ENCODE data around the gene TESMIN. TPM values are rescaled to one million over a fixed set of nuclear protein-coding genes. Genes with fewer than 3 reads are reported as not detected.

TESMIN gene
- total and polyA plus RNA-seq, 12 donors = 0.42 to 6.6 (median 2.6) TPM

DNA sequence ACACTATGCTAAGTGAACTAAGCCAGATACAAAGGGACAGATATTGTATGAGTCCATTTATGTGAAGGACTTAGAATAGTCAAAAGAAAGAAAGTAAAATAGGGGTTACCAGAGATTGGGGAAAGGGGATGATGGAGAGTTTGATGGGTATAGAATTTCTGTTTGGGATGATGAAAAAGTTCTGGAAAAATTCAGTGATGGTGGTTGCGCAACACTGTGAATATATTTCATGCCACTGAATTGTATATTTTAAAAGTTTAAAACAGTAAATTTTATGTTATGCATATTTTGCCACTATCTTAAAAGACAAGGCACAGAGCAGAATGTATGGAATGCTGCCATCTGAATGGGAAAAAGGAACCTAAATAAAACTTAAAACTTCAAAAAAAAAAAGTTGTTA, 29.2 kb downstream of the TESMIN start:
- 97 to 100% (median 98%) methylated on average over 1 of the region's 1 CpG for WGBS, 4 donors
- DNase-seq = no peak
- intact Hi-C loops (cut with DNase I) = no loop called here
- H3K27me3 ChIP-seq = no peaks in the 10 kb centered on the region
- no peaks in the 10 kb centered on the region for H3K9me3 ChIP-seq (replicated peaks in 1 of 3)
- no peaks in the 10 kb centered on the region for H3K4me1 ChIP-seq (replicated peaks in 1 of 2)
- H3K36me3 ChIP-seq (replicated peaks in 1 of 2) = no peaks in the 10 kb centered on the region
- no peak overlapping the region for H3K27ac ChIP-seq
- TF ChIP-seq, protein P1, sequence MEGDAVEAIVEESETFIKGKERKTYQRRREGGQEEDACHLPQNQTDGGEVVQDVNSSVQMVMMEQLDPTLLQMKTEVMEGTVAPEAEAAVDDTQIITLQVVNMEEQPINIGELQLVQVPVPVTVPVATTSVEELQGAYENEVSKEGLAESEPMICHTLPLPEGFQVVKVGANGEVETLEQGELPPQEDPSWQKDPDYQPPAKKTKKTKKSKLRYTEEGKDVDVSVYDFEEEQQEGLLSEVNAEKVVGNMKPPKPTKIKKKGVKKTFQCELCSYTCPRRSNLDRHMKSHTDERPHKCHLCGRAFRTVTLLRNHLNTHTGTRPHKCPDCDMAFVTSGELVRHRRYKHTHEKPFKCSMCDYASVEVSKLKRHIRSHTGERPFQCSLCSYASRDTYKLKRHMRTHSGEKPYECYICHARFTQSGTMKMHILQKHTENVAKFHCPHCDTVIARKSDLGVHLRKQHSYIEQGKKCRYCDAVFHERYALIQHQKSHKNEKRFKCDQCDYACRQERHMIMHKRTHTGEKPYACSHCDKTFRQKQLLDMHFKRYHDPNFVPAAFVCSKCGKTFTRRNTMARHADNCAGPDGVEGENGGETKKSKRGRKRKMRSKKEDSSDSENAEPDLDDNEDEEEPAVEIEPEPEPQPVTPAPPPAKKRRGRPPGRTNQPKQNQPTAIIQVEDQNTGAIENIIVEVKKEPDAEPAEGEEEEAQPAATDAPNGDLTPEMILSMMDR (IDR thresholded peaks at IDR 0.05) = no peak
- TF ChIP-seq POLR2A (IDR thresholded peaks at IDR 0.05) = no peak
- H3K4me3 ChIP-seq = no peak overlapping the region

DNA sequence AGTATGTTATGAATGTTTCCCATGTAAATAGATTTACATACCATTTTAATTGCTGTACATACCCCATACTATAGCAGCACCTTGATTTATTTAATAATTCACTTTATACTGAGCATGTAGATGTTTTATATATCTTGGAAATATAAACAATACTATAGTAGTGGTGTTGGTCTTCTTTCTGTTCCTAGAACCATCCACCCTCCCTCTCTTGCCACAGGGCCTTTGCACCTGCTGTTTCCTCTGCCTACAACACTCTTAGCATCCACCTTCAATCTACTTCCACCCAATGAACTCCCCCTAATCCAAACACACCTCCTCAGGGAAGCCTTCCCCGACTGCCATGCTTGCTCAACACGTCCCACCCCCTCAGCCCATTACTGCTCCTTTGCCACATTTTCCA, 30.2 kb downstream of the TESMIN start:
- Histone ChIP-seq H3K27ac (no peak overlapping the region), H3K27me3 (no peaks in the 10 kb centered on the region), H3K4me3 (no peak overlapping the region), H3K4me1 (replicated peaks in 1 of 2) (no peaks in the 10 kb centered on the region), H3K9me3 (replicated peaks in 1 of 3) (no peaks in the 10 kb centered on the region), H3K36me3 (replicated peaks in 1 of 2) (no peaks in the 10 kb centered on the region)
- intact Hi-C loops (cut with DNase I) = no loop called here
- WGBS, 4 donors = 89 to 92% (median 90%) methylated on average over 2 of the region's 2 CpGs
- DNase-seq = no peak
- TF ChIP-seq, protein P1 (IDR thresholded peaks at IDR 0.05) = no peak
- TF ChIP-seq POLR2A (IDR thresholded peaks at IDR 0.05) = no peak

DNA sequence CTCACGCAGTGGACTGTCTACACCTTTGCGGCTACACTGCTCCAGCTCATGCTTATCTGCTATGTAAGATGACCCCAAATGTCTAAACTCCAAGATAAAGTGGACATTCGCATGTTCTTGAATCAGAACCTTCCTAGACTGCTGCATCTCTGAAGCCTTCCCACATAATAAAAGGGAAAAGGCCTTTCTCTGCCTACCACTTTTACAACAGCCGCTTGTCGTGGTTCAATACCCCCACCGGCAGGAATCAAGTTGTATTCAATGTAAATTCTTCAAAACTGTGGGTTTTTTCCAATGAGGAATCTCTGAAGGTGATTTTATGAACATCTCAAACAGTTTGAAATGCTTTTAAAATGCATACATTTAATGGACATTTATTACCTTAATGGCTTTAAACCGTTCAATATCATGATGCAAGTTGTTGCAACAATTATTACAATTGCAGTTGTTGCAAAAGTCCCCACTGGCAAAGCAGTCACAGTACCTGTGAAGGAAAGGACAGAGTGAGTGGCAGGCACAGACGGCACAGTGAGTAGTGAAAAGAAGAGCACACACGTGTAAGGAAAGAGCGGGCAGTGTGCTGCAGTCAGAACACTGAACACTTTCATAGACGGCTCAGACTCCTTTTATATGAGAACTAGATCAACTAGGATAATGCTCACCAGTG, 35.7 kb downstream of the TESMIN start:
- intact Hi-C loops (cut with DNase I) = no loop called here
- Histone ChIP-seq H3K36me3 (replicated peaks in 1 of 2) (no peaks in the 10 kb centered on the region), H3K27me3 (no peaks in the 10 kb centered on the region), H3K4me3 (no peak overlapping the region), H3K9me3 (replicated peaks in 1 of 3) (no peaks in the 10 kb centered on the region), H3K4me1 (replicated peaks in 1 of 2) (no peaks in the 10 kb centered on the region), H3K27ac (no peak overlapping the region)
- 84 to 90% (median 87%) methylated on average over 11 of the region's 11 CpGs for WGBS, 4 donors
- DNase-seq = no peak
- TF ChIP-seq, protein P1 (IDR thresholded peaks at IDR 0.05) = no peak
- no peak for TF ChIP-seq POLR2A (IDR thresholded peaks at IDR 0.05)

DNA sequence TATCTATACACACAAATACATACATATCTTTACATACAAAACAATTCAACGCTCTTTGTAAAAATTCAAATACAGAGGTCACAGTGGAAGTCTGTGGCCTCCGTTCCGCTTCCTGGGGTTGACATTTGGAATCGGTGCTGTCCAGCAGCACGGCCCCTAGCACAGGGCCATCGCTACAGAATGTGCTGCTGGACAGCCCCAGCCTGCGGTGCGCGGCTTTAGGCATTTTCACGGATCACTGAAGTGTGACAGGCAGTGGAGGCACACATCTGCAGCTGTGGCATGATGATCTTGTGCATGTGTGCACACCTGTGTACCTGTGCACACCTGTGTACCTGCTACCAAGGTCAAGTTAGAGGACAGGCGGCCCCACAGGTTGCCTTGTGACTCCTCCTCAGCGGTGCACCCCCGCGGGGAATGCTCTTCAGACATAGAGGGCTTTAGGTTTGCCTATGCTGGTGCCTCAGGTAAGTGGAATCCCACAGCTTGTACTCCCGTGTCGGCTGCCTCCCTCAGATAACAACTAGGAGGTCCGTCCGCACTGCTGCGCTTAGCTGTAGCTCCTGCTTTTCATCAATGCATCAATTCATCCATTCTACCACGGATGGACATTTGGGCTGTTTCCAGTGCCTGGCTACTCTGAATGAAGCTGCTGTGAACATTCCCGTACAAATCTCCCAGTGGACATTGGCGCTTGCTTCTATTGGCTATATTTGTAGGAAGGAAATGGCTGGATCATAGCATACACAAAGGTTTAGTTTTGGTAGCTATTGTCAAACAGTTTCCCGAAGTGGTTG, 37.1 kb downstream of the TESMIN start:
- no peaks in the 10 kb centered on the region for H3K4me1 ChIP-seq (replicated peaks in 1 of 2)
- H3K9me3 ChIP-seq (replicated peaks in 1 of 3) = no peaks in the 10 kb centered on the region
- DNase-seq = no peak
- no peak overlapping the region for H3K4me3 ChIP-seq
- intact Hi-C loops (cut with DNase I) = no loop called here
- 77 to 82% (median 79%) methylated on average over 21 to 23 of the region's 23 CpGs for WGBS, 4 donors
- no peaks in the 10 kb centered on the region for H3K27me3 ChIP-seq
- TF ChIP-seq, protein P1 (IDR thresholded peaks at IDR 0.05) = no peak
- TF ChIP-seq POLR2A (IDR thresholded peaks at IDR 0.05) = no peak
- no peaks in the 10 kb centered on the region for H3K36me3 ChIP-seq (replicated peaks in 1 of 2)
- no peak overlapping the region for H3K27ac ChIP-seq
